Measurements from ENCODE around the gene HOXD8.

Gene HOXD8

GRCh38 chr2:176169711-176170110 lies 40.2 kb downstream of the HOXD8 start:
- H3K4me3 ChIP-seq (ENCODE audit: low read depth, low read length), result no peak overlapping the region
- TF ChIP-seq, protein P1, sequence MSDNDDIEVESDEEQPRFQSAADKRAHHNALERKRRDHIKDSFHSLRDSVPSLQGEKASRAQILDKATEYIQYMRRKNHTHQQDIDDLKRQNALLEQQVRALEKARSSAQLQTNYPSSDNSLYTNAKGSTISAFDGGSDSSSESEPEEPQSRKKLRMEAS (IDR thresholded peaks at IDR 0.05; ENCODE audit: low read depth, low read length), result no peak
- TF ChIP-seq MYC (IDR thresholded peaks at IDR 0.05; ENCODE audit: low read depth, low read length) (no peak), CTCF (IDR thresholded peaks at IDR 0.05; ENCODE audit: low read depth, low read length) (no peak), POLR2A (IDR thresholded peaks at IDR 0.05; ENCODE audit: extremely low read depth, insufficient read length) (no peak)
- DNase-seq (ENCODE audit: low read depth), result no peak

GRCh38 chr2:176170602-176171305 lies 41.2 kb downstream of the HOXD8 start:
- TF ChIP-seq, protein P1 (IDR thresholded peaks at IDR 0.05; ENCODE audit: low read depth, low read length), result no peak
- no peak for TF ChIP-seq MYC (IDR thresholded peaks at IDR 0.05; ENCODE audit: low read depth, low read length)
- no peak for TF ChIP-seq POLR2A (IDR thresholded peaks at IDR 0.05; ENCODE audit: extremely low read depth, insufficient read length)
- no peak for TF ChIP-seq CTCF (IDR thresholded peaks at IDR 0.05; ENCODE audit: low read depth, low read length)
- no peak overlapping the region for H3K4me3 ChIP-seq (ENCODE audit: low read depth, low read length)
- no peak for DNase-seq (ENCODE audit: low read depth)

DNA sequence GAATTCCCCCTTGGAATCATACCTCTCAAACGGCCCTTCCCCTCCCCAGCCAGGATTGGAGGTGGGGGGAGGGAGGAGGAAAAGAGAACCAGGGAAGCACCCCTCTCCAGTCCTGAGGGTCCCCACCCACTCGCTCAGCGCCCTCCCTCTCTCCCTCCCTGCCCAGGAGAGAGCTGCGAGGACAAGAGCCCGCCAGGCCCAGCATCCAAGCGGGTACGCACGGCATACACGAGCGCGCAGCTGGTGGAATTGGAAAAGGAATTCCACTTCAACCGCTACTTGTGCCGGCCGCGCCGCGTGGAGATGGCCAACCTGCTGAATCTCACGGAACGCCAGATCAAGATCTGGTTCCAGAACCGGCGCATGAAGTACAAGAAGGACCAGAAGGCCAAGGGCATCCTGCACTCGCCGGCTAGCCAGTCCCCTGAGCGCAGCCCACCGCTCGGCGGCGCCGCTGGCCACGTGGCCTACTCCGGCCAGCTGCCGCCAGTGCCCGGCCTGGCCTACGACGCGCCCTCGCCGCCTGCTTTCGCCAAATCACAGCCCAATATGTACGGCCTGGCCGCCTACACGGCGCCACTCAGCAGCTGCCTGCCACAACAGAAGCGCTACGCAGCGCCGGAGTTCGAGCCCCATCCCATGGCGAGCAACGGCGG lies 42.0 kb downstream of the HOXD8 start:
- DNase-seq (ENCODE audit: low read depth), result no peak
- TF ChIP-seq MYC (IDR thresholded peaks at IDR 0.05; ENCODE audit: low read depth, low read length) (no peak), POLR2A (IDR thresholded peaks at IDR 0.05; ENCODE audit: extremely low read depth, insufficient read length) (no peak)
- H3K4me3 ChIP-seq (ENCODE audit: low read depth, low read length), result no peak overlapping the region

GRCh38 chr2:176172007-176172894 lies 42.7 kb downstream of the HOXD8 start:
- no peak for DNase-seq (ENCODE audit: low read depth)
- TF ChIP-seq CTCF (IDR thresholded peaks at IDR 0.05; ENCODE audit: low read depth, low read length) (no peak), MYC (IDR thresholded peaks at IDR 0.05; ENCODE audit: low read depth, low read length) (no peak), POLR2A (IDR thresholded peaks at IDR 0.05; ENCODE audit: extremely low read depth, insufficient read length) (no peak)
- TF ChIP-seq, protein P1 (IDR thresholded peaks at IDR 0.05; ENCODE audit: low read depth, low read length), result no peak
- no peak overlapping the region for H3K4me3 ChIP-seq (ENCODE audit: low read depth, low read length)

GRCh38 chr2:176172895-176173566 lies 43.5 kb downstream of the HOXD8 start:
- TF ChIP-seq, protein P1 (IDR thresholded peaks at IDR 0.05; ENCODE audit: low read depth, low read length), result no peak
- no peak for TF ChIP-seq POLR2A (IDR thresholded peaks at IDR 0.05; ENCODE audit: extremely low read depth, insufficient read length)
- no peak for TF ChIP-seq CTCF (IDR thresholded peaks at IDR 0.05; ENCODE audit: low read depth, low read length)
- TF ChIP-seq MYC (IDR thresholded peaks at IDR 0.05; ENCODE audit: low read depth, low read length), result no peak
- no peak for DNase-seq (ENCODE audit: low read depth)

More at GRCh38 chr2:176172895-176173566, 43.5 kb downstream of the HOXD8 start:
- H3K4me3 ChIP-seq (ENCODE audit: low read depth, low read length), result no peak overlapping the region
